ENCODE data around the gene CD79A. TPM values are rescaled to one million over a fixed set of nuclear protein-coding genes. Genes with fewer than 3 reads are reported as not detected.

Gene CD79A
- total and polyA plus RNA-seq, 7 experiments from 2014 or later = 2.6 to 27.9 (median 8.9) TPM

- H3K4me1 ChIP-seq (ENCODE audit: control insufficient read depth in 2 of 2, insufficient read depth in 2 of 2, low read length in 2 of 2) = peaks cover 39 to 69% of the 10 kb centered on the region in 2 donors
Measured at GRCh38 chr19:41895745-41896580, 18.9 kb downstream of the CD79A start.

DNA sequence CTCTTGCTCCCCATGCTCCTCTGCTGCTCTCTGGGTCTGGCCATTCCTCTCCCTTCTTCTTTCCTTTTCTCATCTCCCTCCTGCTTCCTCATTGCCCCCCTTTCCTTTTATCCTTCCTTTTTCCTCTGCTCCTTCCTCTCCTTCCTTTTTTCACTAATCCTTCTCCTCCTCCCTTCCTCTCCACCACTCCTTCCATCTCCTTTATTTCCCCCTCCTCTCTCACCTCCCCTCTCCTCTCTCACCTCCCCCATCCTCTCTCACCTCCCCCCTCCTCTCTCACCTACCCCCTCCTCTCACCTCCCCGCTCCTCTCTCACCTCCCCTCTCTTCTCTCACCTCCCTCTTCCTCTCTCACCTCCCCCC, 19.5 kb downstream of the CD79A start:
- H3K27me3 Mint-ChIP-seq = no peaks in the 10 kb centered on the region
- peak overlapping the region in 6 of 9 donors; percentile 29 to 89 (median 89) for H3K27ac Mint-ChIP-seq
- no peaks in the 10 kb centered on the region for H3K27me3 ChIP-seq (ENCODE audit: control insufficient read depth in 2 of 2, insufficient read depth in 2 of 2, low read length in 2 of 2)
- ChIA-PET POLR2A (interaction anchor here (0.9 to 2.0 kb wide), 3 partner anchors 8 to 16 kb away, joined by 3 to 7 read pairs (median 4); no protein-coding TSS in a partner anchor), CTCF (interaction anchor here (1.5 kb wide), 1 partner anchor 24 kb away, joined by 4 read pairs; no protein-coding TSS in a partner anchor)
- H3K4me3 ChIP-seq (ENCODE audit: low read length) = no peak overlapping the region
- DNase-seq = no peak
- peaks cover 27 to 88% (median 47%) of the 10 kb centered on the region in 3 experiments for H3K36me3 ChIP-seq (ENCODE audit: control insufficient read depth in 2 of 3, insufficient read depth in 3 of 3, low read length in 3 of 3)
- H3K27ac ChIP-seq (ENCODE audit: low read depth, low read length) = peak overlapping the region; percentile 67
- no peaks in the 10 kb centered on the region for H3K9me3 Mint-ChIP-seq
- peaks cover 29 to 79% (median 53%) of the 10 kb centered on the region in 7 donors for H3K4me1 Mint-ChIP-seq
- peaks cover 35 to 63% of the 10 kb centered on the region in 2 donors for H3K4me1 ChIP-seq (ENCODE audit: control insufficient read depth in 2 of 2, insufficient read depth in 2 of 2, low read length in 2 of 2)
- no peaks in the 10 kb centered on the region for H3K9me3 ChIP-seq (ENCODE audit: control insufficient read depth in 2 of 3, low read length in 3 of 3)
- intact Hi-C loops (cut with micrococcal nuclease) = no loop called here
- ATAC-seq = no peak
- H3K4me3 Mint-ChIP-seq = peak overlapping the region in 6 of 10 donors; percentile 24 to 64 (median 43)
- H3K36me3 Mint-ChIP-seq = peaks cover 7 to 30% (median 24%) of the 10 kb centered on the region in 5 donors

More at GRCh38 chr19:41895745-41896580, 18.9 kb downstream of the CD79A start:
- H3K27ac ChIP-seq (ENCODE audit: low read depth, low read length) = peak overlapping the region; percentile 67
- Mint-ChIP-seq H3K9me3 (no peaks in the 10 kb centered on the region), H3K4me3 (peak overlapping the region; percentile 8 to 74 (median 55)), H3K4me1 (peaks cover 32 to 83% (median 56%) of the 10 kb centered on the region in 7 donors), H3K36me3 (peaks cover 7 to 32% (median 26%) of the 10 kb centered on the region in 5 donors), H3K27ac (peak overlapping the region; percentile 53 to 95 (median 89)), H3K27me3 (no peaks in the 10 kb centered on the region)
- H3K36me3 ChIP-seq (ENCODE audit: control insufficient read depth in 2 of 3, insufficient read depth in 3 of 3, low read length in 3 of 3) = peaks cover 28 to 88% (median 44%) of the 10 kb centered on the region in 3 experiments
- DNase-seq (no peak), ATAC-seq (no peak)
- H3K27me3 ChIP-seq (ENCODE audit: control insufficient read depth in 2 of 2, insufficient read depth in 2 of 2, low read length in 2 of 2) = no peaks in the 10 kb centered on the region
- POLR2A ChIA-PET = interaction anchor here (0.7 to 2.0 kb wide), 7 partner anchors 9 to 24 kb away, joined by 3 to 7 read pairs (median 4); no protein-coding TSS in a partner anchor
- H3K4me3 ChIP-seq (ENCODE audit: low read length) = no peak overlapping the region
- H3K9me3 ChIP-seq (ENCODE audit: control insufficient read depth in 2 of 3, low read length in 3 of 3) = no peaks in the 10 kb centered on the region
- intact Hi-C loops (cut with micrococcal nuclease) = no loop called here
- CTCF ChIA-PET = interaction anchor here (1.0 to 1.5 kb wide), 3 partner anchors 9 to 23 kb away, joined by 3 to 4 read pairs (median 4); no protein-coding TSS in a partner anchor

- H3K9me3 Mint-ChIP-seq = no peaks in the 10 kb centered on the region
- ATAC-seq = no peak
- Histone ChIP-seq H3K27me3 (ENCODE audit: control insufficient read depth in 2 of 2, insufficient read depth in 2 of 2, low read length in 2 of 2) (no peaks in the 10 kb centered on the region), H3K27ac (ENCODE audit: low read depth, low read length) (peak overlapping the region; percentile 40), H3K9me3 (ENCODE audit: control insufficient read depth in 2 of 3, low read length in 3 of 3) (no peaks in the 10 kb centered on the region), H3K4me1 (ENCODE audit: control insufficient read depth in 2 of 2, insufficient read depth in 2 of 2, low read length in 2 of 2) (peaks cover 28 to 62% of the 10 kb centered on the region in 2 donors), H3K4me3 (ENCODE audit: low read length) (no peak overlapping the region), H3K36me3 (ENCODE audit: control insufficient read depth in 2 of 3, insufficient read depth in 3 of 3, low read length in 3 of 3) (peaks cover 28 to 88% (median 51%) of the 10 kb centered on the region in 3 experiments)
- DNase-seq = no peak
- intact Hi-C loops (cut with micrococcal nuclease) = no loop called here
- H3K4me1 Mint-ChIP-seq = peaks cover 30 to 78% (median 50%) of the 10 kb centered on the region in 7 donors
- ChIA-PET POLR2A (interaction anchor here (0.8 to 15.6 kb wide), 5 partner anchors 9 to 15 kb away, joined by 3 to 348 read pairs (median 3); partner anchors contain the start of gene ARHGEF1), CTCF (no interaction called here)
- H3K4me3 Mint-ChIP-seq = peak overlapping the region in 1 of 10 donors; percentile 58
- no peaks in the 10 kb centered on the region for H3K27me3 Mint-ChIP-seq
- H3K36me3 Mint-ChIP-seq = peaks cover 7 to 34% (median 23%) of the 10 kb centered on the region in 5 donors
- H3K27ac Mint-ChIP-seq = peak overlapping the region in 4 of 9 donors; percentile 56 to 83 (median 75)
Measured at GRCh38 chr19:41897181-41897580, 20.1 kb downstream of the CD79A start.

GRCh38 chr19:41897820-41898219, 20.7 kb downstream of the CD79A start:
- no peaks in the 10 kb centered on the region for H3K9me3 ChIP-seq (ENCODE audit: control insufficient read depth in 2 of 3, low read length in 3 of 3)
- H3K36me3 ChIP-seq (ENCODE audit: control insufficient read depth in 2 of 3, insufficient read depth in 3 of 3, low read length in 3 of 3) = peaks cover 28 to 88% (median 52%) of the 10 kb centered on the region in 3 experiments
- no peaks in the 10 kb centered on the region for H3K27me3 Mint-ChIP-seq
- H3K27ac ChIP-seq (ENCODE audit: low read depth, low read length) = peak overlapping the region; percentile 40
- ChIA-PET CTCF (interaction anchor here (0.8 kb wide), 1 partner anchor 10 kb away, joined by 4 read pairs; no protein-coding TSS in a partner anchor), POLR2A (interaction anchor here (1.0 to 15.6 kb wide), 5 partner anchors 8 to 24 kb away, joined by 3 to 348 read pairs (median 7); partner anchors contain the start of gene ARHGEF1)
- H3K27ac Mint-ChIP-seq = peak overlapping the region in 8 of 9 donors; percentile 34 to 93 (median 82)
- peak overlapping the region in 4 of 10 donors; percentile 16 to 58 (median 34) for H3K4me3 Mint-ChIP-seq
- intact Hi-C loops (cut with micrococcal nuclease) = no loop called here
- peaks cover 7 to 40% (median 23%) of the 10 kb centered on the region in 5 donors for H3K36me3 Mint-ChIP-seq
- H3K9me3 Mint-ChIP-seq = no peaks in the 10 kb centered on the region
- no peak overlapping the region for H3K4me3 ChIP-seq (ENCODE audit: low read length)
- ATAC-seq (no peak), DNase-seq (no peak)
- no peaks in the 10 kb centered on the region for H3K27me3 ChIP-seq (ENCODE audit: control insufficient read depth in 2 of 2, insufficient read depth in 2 of 2, low read length in 2 of 2)
- H3K4me1 ChIP-seq (ENCODE audit: control insufficient read depth in 2 of 2, insufficient read depth in 2 of 2, low read length in 2 of 2) = peaks cover 22 to 60% of the 10 kb centered on the region in 2 donors
- H3K4me1 Mint-ChIP-seq = peaks cover 30 to 76% (median 49%) of the 10 kb centered on the region in 7 donors

DNA sequence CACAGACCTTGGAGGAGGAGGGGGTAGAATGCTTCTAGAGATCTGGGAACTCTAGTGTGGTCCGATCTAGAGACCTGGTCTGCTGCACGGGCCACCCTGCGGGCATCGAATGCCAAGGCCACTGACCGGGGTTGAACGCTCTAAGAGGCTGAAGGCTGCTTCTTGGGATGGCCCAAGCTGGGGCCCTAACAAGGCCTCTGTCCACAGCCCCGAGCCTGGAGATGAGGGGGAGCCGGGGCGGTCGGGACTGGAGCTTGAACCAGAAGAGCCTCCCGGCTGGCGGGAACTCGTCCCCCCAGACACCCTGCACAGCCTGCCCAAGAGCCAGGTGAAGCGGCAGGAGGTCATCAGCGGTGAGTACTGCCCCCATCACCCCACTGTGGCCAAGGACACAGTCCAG, 21.2 kb downstream of the CD79A start:
- no peak for DNase-seq
- H3K4me3 Mint-ChIP-seq = peak overlapping the region in 3 of 10 donors; percentile 30 to 46 (median 35)
- no peaks in the 10 kb centered on the region for H3K27me3 Mint-ChIP-seq
- ChIA-PET POLR2A (interaction anchor here (1.2 to 15.6 kb wide), 3 partner anchors 11 to 25 kb away, joined by 7 to 348 read pairs (median 16); partner anchors contain the start of gene ARHGEF1), CTCF (interaction anchor here (0.8 kb wide), 1 partner anchor 10 kb away, joined by 4 read pairs; no protein-coding TSS in a partner anchor)
- peak overlapping the region; percentile 5 for H3K27ac ChIP-seq (ENCODE audit: low read depth, low read length)
- peaks cover 32 to 89% (median 52%) of the 10 kb centered on the region in 3 experiments for H3K36me3 ChIP-seq (ENCODE audit: control insufficient read depth in 2 of 3, insufficient read depth in 3 of 3, low read length in 3 of 3)
- peaks cover 7 to 42% (median 20%) of the 10 kb centered on the region in 5 donors for H3K36me3 Mint-ChIP-seq
- H3K9me3 Mint-ChIP-seq = no peaks in the 10 kb centered on the region
- ATAC-seq = no peak
- intact Hi-C loops (cut with micrococcal nuclease) = no loop called here
- peak overlapping the region in 5 of 9 donors; percentile 63 to 84 (median 81) for H3K27ac Mint-ChIP-seq
- peaks cover 18 to 57% of the 10 kb centered on the region in 2 donors for H3K4me1 ChIP-seq (ENCODE audit: control insufficient read depth in 2 of 2, insufficient read depth in 2 of 2, low read length in 2 of 2)
- H3K4me1 Mint-ChIP-seq = peaks cover 30 to 75% (median 46%) of the 10 kb centered on the region in 7 donors
- no peak overlapping the region for H3K4me3 ChIP-seq (ENCODE audit: low read length)
- H3K27me3 ChIP-seq (ENCODE audit: control insufficient read depth in 2 of 2, insufficient read depth in 2 of 2, low read length in 2 of 2) = no peaks in the 10 kb centered on the region
- H3K9me3 ChIP-seq (ENCODE audit: control insufficient read depth in 2 of 3, low read length in 3 of 3) = no peaks in the 10 kb centered on the region
